ENCODE results near the gene MROH8.
"Not testable (repeated sequence)": the region's sequence is repeated elsewhere in the genome, so short reads cannot be mapped to it uniquely, and the experiment has no call there.

Gene MROH8

GRCh38 chr20:37077009-37077408 is 102.3 kb downstream of the MROH8 start:
- DNase-seq, result no peak

GRCh38 chr20:37075932-37076685 is 103.2 kb downstream of the MROH8 start:
- DNase-seq, result no peak

- no peak for DNase-seq
Measured at GRCh38 chr20:37072293-37073196, 106.8 kb downstream of the MROH8 start.

GRCh38 chr20:37071481-37071911 is 107.9 kb downstream of the MROH8 start:
- no peak for DNase-seq

- not testable (repeated sequence) for DNase-seq
Measured at GRCh38 chr20:37069563-37069962, 109.8 kb downstream of the MROH8 start.

DNA sequence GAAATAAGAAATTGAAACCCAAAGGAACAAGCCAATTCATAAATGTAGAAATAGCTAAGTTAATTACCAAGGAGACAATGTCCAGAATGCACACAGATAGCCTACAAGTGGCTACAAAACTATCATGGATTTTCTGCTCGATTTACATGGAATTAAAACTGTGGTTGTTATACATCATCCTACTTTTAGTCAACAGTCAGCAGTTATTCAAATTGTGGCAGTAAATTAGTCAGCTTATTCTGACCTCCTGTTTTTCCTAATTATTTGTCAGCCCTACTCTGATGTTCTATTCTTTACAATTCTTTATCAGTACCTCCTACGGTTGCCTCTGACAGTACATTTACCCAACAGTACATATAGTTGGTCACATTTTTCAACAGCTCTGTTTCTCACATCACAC is 113.2 kb downstream of the MROH8 start:
- no peak for DNase-seq

GRCh38 chr20:37055276-37055675 is 124.1 kb downstream of the MROH8 start:
- no peak for DNase-seq

- no peak for DNase-seq
Measured at GRCh38 chr20:37053230-37053950, 126.0 kb downstream of the MROH8 start.
